Fibroblast of pulmonary artery (primary cell): Measurements from ENCODE around the gene CXCL9.
"Not testable (repeated sequence)": the region's sequence is repeated elsewhere in the genome, so short reads cannot be mapped to it uniquely, and the experiment has no call there.

Source experiments
- DNase-seq: peaks from one replicate; pipeline ENCODE4 v3.0.0-alpha.2; 2010; ENCODE audit warnings: low read depth
- H3K4me3 ChIP-seq: replicated peaks from 2 replicates; pipeline ENCODE4 v1.5.1; 2011; ENCODE audit warnings: low read depth, mild to moderate bottlenecking, control low read depth, low read length, moderate library complexity
- CTCF ChIP-seq: IDR thresholded peaks from 2 replicates; pipeline ENCODE4 v1.5.1; 2011; ENCODE audit warnings: mild to moderate bottlenecking, control low read depth, low read length, inconsistent platforms; ENCODE audit errors: missing control alignments

Gene CXCL9

GRCh38 chr4:76007089-76007862 is at the start of gene CXCL9:
Gene CXCL9 (minus strand): TSS chr4:76007509. CDS start chr4:76007449, 60 bp downstream.
- no peak within 1 kb of the TSS for H3K4me3 ChIP-seq
- TF ChIP-seq CTCF = no peak

GRCh38 chr4:76055421-76055820 is 48.1 kb upstream of the CXCL9 start:
- no peak overlapping the region for H3K4me3 ChIP-seq
- TF ChIP-seq CTCF = no peak
- DNase-seq = no peak

More at GRCh38 chr4:76007089-76007862, at the start of gene CXCL9:
- no peak for DNase-seq

GRCh38 chr4:76055016-76055415 is 47.7 kb upstream of the CXCL9 start:
- no peak for DNase-seq
- no peak for TF ChIP-seq CTCF
- no peak overlapping the region for H3K4me3 ChIP-seq

GRCh38 chr4:76053730-76054129 is 46.4 kb upstream of the CXCL9 start:
- peak; percentile 16 for DNase-seq
- H3K4me3 ChIP-seq = no peak overlapping the region
- TF ChIP-seq CTCF = no peak

GRCh38 chr4:76050560-76051050 is 43.3 kb upstream of the CXCL9 start:
- not testable (repeated sequence) for H3K4me3 ChIP-seq, DNase-seq

GRCh38 chr4:76049860-76050416 is 42.6 kb upstream of the CXCL9 start:
- not testable (repeated sequence) for DNase-seq, H3K4me3 ChIP-seq

GRCh38 chr4:76044686-76045085 is 37.4 kb upstream of the CXCL9 start:
- not testable (repeated sequence) for H3K4me3 ChIP-seq, DNase-seq

GRCh38 chr4:76043306-76043705 is 36.0 kb upstream of the CXCL9 start:
- H3K4me3 ChIP-seq, DNase-seq: not testable (repeated sequence)

GRCh38 chr4:76042241-76042998 is 35.1 kb upstream of the CXCL9 start:
- DNase-seq, H3K4me3 ChIP-seq: not testable (repeated sequence)
